GM21825 (cell line): Measurements from ENCODE around the gene GTF2H3.
"Not testable (repeated sequence)": the region's sequence is repeated elsewhere in the genome, so short reads cannot be mapped to it uniquely, and the experiment has no call there.

Experiments
- ATAC-seq: cut with Tn5 transposase; IDR thresholded peaks from one replicate; pipeline ENCODE4 v1.9.1; 2021; ENCODE audit warnings: mild to moderate bottlenecking, moderate library complexity; ENCODE audit not compliant: unreplicated experiment

GTF2H3 gene

GRCh38 chr12:123633379-123634141 lies at the start of gene GTF2H3, which contains the start of gene EIF2B1:
Gene GTF2H3 (plus strand): TSS chr12:123633829. CDS start chr12:123633860, 31 bp downstream.
Gene EIF2B1 (minus strand): TSS chr12:123633686. CDS start chr12:123633557, 129 bp downstream.
- ATAC-seq = peak; percentile 94

GRCh38 chr12:123591702-123592481 lies 41.7 kb upstream of the GTF2H3 start:
- no peak for ATAC-seq

GRCh38 chr12:123595729-123596128 lies 37.9 kb upstream of the GTF2H3 start:
- no peak for ATAC-seq

DNA sequence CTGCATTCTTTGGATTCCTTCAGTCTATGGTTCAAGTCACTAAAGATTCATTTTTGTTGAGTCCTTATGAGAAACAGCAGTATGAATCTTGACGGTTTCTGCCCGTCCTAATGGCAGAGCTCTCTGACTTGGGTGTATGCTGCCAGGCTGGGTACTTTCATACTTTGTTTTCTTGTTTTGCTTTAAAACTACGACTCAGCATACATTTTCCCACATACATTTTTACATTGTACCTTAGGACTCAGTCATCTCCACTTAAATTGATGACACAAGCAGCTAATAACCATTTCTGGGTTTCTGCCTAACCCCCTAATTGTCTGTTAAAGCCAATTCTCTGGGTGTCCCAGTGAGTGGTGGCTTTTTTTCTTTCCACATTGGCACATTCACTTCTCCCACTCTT lies 36.5 kb upstream of the GTF2H3 start:
- ATAC-seq = no peak

- ATAC-seq = no peak
Measured at GRCh38 chr12:123598522-123598921, 35.1 kb upstream of the GTF2H3 start.

DNA sequence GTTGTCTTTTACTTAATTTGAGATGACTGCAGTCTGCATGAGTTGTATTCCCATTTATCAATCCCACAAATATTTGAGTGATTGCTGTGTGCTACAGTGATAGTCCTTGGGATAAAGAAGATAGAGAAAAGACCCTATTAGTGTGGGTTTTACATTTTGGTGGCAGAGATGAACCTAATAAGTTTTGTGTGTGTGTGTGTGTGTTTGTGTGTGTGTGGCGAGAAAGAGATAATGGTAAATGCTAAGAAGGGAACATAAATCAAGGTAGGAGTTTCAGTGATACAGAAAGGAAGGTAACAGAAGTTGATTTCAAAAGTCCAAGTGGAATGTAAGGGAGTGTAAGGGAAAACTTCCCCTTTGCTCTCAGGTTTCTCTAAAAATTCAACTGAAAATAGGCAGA lies 34.3 kb upstream of the GTF2H3 start:
- ATAC-seq = no peak

DNA sequence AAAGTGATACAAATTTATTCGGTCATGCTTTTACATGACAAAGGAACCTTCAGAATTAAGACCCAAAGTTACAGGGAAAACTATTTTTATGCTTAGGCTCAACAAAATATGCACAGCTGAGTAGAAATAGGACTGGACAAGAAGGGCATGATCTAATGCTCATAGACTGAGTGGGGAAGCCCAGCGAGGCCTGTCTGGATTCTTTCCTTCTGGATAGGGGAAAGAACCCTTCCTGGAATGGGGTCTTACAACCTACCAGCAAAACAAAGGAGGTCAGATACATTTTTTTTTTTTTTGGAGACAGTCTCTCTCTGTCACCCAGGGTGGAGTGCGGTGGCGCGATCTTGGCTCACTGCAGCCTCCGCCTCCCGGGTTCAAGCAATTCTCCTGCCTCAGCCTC lies 33.9 kb upstream of the GTF2H3 start:
- ATAC-seq = no peak

DNA sequence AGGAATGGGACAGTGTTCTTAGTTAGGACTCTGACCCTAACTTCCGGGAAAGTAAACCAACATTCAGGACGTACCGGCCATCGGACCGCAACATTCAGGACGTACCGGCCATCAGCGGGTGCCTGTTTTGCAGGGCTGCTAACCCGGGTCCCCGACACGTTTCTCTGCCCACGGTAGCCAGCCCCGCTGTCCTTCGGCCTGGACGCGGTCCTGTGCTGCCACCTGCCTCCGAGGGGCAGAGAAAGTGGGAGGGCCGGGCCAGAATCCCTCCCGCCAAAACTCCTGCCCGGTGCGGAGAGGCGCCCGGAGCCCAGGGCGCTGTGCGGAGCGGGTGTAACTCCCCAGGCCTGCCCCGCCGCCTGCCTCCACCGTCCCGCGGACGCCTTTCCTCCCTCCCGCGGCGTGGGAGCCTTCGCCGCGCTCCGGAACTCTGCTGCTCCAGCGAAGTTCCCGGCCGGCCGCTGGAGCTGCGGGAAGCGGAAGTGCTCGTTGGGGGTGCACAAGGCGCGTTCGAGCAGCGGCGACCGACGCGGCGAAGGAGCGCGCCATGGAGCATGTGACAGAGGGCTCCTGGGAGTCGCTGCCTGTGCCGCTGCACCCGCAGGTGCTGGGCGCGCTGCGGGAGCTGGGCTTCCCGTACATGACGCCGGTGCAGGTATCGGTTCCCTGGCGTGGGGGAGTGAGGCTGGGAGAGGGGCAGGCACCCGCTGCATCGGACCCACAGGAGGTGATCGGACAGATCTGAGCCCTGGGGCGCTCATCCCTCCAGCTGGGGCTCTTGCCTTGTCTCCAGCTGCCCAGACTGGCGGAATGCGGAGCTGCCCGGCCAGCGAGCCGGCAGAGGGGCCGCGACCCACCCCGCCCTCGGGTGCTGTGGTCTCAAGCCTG lies 31.8 kb upstream of the GTF2H3 start, which contains the start of gene DDX55:
DDX55 (plus strand) TSS at position 498 of the 888 bp plus-strand sequence; CDS start at position 548, 50 bp downstream.
- peak; percentile 89 for ATAC-seq

GRCh38 chr12:123602651-123603195 lies 30.9 kb upstream of the GTF2H3 start:
- ATAC-seq = no peak

DNA sequence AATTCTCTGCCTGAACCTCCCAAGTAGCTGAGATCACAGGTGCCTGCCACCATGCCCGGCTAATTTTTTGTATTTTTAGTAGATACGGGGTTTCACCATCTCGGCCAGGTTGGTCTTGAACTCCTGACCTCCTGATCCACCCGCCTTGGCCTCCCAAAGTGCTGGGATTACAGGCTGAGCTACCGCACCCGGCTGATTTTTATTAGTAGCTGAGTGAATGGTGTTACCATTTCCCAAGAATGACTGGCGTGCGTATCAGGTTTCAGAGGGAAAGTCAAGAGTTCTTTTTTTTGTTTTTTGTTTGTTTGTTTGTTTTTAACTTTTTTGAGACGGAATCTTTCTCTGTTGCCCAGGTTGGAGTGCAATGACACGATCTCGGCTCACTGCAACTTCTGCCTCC lies 30.1 kb upstream of the GTF2H3 start:
- ATAC-seq = not testable (repeated sequence)

GRCh38 chr12:123607756-123608155 lies 25.9 kb upstream of the GTF2H3 start:
- no peak for ATAC-seq

DNA sequence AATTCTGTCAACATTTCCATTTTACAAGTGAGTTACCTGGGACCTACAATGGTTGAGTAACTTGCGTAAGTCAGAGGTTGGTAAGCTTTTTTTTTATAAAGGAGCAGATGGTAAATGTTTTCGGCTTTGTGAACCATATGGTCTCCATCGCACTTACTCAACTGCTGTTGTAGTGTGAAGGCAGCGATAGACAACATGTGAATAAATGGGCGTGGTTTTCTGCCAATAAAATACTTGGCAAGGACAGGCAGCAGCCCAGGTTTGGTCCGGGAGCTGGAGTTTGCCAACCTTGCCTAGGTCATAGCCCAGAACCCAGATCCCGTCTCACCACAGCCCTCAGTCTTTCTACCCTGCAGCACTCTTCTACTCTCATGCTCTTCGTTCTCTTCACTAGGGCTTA lies 25.4 kb upstream of the GTF2H3 start:
- no peak for ATAC-seq

DNA sequence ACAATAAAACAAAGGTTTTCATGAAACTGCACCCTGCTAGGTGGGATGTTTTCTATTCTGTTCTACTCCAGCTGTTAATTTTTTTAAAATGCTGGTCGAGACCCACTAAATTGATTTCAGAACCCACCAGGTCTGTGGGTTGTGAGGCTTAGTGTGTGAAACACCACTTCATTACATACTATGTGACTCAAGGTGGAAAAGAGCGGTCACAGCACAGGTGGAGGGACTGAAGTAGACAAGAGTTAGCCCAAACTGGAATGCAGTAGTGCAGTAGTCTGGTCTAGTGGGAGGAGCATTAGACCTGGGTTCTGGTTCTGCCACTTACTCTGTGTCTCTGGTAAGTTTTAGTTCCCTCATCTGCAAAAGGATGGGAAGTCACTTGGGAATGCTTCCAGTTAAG lies 19.5 kb upstream of the GTF2H3 start:
- ATAC-seq = no peak

- no peak for ATAC-seq
Measured at GRCh38 chr12:123614531-123614930, 19.1 kb upstream of the GTF2H3 start.

DNA sequence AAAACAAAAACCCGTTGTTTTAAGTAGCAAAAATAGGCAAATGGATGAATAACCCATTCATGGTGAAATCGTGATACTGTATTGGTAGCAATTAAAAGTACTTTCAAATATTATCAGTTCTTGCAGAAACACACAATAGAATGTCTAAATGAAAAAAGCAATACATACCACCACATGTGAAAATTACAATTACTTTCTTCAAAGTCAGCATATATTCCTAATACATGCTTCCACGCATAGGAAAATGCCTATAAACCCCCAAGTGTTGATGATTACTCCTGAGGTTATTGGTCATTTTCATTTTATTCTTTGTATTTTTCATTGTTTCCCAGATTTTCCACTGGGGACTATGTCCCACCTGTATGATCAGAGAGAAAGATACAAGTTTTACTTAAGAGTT lies 16.5 kb upstream of the GTF2H3 start:
- ATAC-seq = no peak

GRCh38 chr12:123617580-123617979 lies 16.0 kb upstream of the GTF2H3 start:
- ATAC-seq = no peak

GRCh38 chr12:123621101-123621500 lies 12.5 kb upstream of the GTF2H3 start:
- no peak for ATAC-seq

DNA sequence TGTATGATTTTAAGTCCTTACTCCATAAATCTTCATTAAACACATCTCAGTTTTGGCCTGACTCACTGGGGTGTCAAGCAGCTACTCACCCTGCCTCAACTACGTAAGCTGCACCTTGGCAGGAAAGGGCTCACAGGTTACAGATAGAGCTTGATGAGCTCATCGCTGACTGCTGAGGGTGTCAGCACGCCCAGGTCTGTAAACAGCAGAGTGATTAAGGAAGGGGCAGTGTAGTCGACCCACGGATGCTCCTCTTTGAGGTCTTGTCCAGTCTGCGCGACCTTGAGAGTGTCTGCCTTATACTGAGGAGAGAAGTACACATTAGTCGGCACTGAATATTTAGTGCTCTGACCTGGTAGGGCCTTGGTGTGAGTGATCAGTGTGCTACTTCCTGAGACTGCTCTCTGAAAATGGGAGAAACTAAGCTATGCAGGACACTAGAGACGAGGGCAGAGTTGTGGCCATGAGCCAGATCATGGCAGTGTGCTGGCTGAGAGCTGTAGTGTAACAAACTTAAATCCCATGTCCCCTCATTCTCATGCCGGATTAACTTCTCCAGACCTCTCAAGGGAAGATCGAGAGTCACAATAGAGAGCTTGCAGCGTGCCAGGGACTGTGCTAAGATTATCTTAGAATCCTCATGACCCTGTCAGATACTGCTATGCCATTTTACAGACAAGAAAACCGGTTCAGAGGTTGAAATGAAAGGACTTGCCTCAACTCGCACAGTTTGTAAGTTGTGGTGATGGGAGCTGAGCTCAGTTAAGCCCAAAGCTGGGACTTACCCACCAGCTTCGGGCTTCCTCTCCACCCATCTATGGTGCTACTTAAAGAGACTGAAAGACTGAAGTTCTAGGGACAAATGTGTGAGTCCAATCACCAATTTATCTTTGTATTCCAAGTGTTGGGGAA lies 11.8 kb upstream of the GTF2H3 start:
- no peak for ATAC-seq

DNA sequence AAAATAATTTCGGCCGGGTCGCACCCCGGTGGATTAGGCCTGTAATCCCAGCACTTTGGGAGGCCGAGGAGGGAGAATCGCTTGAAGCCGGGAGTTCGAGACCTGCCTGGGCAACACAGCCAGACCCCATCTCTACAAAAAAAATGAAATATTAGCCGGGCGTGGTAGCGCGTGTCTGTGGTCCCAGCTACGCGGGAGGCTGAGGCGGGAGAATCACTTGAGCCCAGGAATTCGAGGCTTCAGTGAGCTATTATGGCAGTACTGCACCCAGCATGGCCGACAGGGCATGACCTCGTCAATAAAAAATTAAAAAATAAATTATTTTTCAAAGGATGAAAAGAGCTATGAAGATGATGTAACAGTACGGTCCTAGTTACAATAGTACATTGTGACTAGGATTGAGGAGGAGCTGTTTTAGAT lies 523 bp downstream of the GTF2H3 start:
- no peak for ATAC-seq

DNA sequence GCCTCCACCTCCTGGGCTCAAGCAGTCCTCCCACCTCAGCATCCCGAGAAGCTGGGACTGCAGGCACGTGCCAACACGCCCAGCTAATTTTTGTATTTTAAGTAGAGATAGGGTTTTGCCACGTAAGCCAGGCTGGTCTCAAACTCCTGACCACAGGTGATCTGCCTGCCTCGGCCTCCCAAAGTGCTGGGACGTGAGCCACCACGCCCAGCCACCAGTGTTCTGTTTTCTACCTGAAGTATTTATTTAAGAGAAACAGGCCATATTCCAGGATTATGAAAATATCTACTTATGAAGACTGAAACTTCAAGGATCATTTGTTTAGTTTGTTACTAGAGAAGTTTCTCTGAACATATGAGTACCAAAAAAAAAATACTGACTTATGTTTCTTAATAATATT lies 10.3 kb downstream of the GTF2H3 start:
- ATAC-seq = no peak
